HPDE6-E6E7 (cell line): Measurements from ENCODE around the gene FLVCR2.
A peak's percentile ranks its signal among the peaks of the same experiment; 100 is the strongest.

Source experiments
- DNase-seq: peaks from one replicate; pipeline ENCODE4 v3.0.0; 2011; ENCODE audit warnings: missing footprints; ENCODE audit errors: extremely low spot score

The FLVCR2 gene

DNA sequence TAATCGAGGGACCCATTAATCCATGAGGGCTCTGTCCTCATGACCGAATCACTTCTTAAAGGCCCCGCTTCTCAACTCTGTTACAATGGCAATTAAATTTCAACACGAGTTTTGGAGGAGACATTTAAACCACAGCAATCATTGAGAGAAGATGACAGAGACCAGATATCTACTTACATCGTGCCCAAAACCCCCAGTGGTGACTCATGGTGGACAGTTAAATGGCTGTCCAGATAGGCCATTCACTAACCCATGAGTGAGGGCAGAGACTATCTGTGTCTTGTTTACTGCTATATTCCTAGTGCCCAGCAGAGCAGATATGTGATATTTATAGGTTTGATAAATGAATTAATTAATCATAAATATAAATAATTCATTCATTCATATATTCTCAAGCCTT lies 20.0 kb upstream of the FLVCR2 start:
- DNase-seq: no peak

DNA sequence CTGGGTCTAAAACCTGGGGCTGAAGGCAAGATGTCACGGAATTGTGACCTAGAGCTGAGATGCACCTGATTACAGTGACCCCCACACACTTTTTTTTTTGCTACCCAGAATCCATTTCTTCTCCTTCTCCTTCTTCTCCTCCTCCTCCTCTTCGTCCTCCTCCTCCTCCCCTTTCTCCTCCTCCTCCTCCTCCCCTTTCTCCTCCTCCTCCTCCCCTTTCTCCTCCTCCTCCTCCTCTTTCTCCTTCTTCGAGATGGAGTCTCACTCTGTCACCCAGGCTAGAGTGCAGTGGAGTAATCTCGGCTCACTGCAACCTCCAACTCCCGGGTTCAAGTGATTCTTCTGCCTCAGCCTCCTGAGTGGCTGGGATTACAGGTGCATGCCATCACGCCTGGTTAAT lies 19.4 kb upstream of the FLVCR2 start:
- DNase-seq: no peak

DNA sequence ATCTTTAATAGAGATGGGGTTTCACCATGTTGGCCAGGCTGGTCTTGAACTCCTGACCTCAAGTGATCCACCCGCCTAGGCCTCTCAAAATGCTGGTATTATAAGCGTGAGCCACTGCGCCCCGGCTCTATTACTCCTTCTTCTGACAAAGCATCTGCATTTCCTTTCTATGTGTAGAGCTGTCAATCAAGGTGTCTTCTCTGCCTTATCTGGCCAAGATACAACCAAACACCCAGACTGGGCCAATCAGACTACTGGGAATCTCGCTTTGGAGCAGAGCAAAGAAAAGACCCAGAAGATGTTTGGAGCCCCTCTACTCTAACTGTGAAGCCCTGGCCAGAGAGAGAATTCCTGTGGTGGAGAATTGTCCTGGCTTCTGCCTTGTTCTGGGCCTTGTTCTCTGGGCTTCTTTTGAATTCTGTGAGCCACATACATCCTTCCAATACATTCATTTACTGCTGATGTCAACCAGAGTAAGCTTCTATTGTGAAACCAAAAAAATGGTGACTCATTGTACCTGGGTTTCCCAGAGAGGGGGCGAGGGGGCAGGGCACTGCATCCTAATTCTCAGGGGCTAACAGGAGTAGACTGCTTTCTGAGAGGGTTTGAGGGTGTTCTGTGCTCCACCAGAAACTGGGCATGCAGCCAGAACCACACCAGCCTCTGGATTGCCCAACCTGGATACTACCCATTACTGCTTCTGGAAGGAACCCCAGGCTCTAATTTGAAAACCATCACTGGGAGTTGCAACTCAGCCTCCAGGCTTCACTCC lies 18.8 kb upstream of the FLVCR2 start:
- peak; percentile 67 for DNase-seq

DNA sequence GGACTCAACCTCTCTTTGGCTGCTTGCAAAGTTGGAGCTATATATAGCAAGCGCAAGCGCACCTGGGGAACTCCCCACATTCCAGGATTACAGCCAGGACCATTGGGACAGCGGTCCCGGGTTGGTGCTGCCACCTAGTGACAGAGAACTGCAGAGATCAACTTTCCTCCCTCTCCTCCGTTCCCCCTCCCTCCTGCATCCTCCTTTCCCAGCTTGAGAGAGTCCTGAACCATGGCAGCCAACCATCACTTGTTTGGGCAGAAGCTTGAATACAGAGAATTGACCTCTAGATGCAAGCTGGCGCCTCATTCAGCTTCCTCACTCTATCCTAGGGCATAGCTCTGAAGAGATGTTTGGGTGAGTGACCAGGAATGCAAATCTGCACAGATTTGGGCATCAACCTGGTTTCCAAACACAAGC lies 17.4 kb upstream of the FLVCR2 start:
- peak; percentile 93 for DNase-seq

DNA sequence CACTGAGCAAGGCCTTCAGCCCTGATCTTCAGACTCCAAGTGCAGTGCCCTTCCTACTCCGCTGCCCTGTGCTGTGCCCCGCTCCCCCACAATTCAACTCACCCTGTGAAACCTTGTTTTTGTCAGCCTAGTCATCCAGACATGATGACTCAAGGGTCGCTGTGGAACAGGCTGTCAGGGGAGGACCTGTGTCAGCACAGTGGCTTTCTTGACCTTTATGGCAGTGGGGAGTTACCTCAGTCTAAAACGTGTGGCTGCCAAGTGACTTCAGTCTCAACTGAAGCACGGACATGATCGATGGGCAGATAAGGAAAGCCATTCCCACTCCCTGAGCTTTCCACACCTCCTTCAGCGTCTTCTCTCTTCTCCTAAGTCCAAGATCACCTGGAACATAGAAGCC lies 16.3 kb upstream of the FLVCR2 start:
- no peak for DNase-seq

DNA sequence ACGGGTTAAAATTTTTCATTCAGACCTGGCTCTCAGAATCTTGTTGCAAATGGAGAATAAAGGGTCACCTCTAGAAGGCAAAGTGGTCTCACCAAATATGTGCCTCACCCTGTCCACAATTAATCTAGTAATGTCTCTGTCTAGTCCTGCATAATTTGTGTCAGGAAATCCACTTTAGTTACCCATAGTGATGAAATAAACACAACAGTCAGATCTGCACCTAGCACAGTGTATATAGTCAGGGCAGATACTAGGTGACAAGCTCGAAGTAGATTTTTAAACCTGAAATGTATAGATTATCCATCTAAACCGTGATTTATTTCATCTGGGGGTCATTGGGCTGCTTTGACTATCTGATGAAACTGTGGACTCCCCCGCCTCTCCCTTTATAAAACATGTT lies 15.9 kb upstream of the FLVCR2 start:
- DNase-seq: no peak

DNA sequence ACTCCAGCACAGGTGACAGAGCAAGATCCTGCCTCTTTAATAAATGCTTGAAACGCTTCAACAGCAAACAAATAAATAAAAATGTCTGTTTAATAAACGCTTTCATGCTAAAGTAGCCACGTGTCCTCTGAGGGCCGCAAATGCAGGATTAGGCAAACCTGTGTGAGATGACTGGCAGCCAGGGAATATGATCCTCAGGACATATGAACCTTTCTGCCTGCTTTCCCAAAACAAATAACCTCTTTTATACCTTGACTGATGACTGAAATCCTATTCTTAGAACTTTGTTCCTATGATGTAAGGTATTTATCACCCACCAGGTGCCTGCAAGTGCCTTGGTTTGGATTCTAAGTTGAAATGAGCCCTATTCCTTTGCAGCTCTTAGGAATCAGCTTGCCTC lies 14.5 kb upstream of the FLVCR2 start:
- no peak for DNase-seq

DNA sequence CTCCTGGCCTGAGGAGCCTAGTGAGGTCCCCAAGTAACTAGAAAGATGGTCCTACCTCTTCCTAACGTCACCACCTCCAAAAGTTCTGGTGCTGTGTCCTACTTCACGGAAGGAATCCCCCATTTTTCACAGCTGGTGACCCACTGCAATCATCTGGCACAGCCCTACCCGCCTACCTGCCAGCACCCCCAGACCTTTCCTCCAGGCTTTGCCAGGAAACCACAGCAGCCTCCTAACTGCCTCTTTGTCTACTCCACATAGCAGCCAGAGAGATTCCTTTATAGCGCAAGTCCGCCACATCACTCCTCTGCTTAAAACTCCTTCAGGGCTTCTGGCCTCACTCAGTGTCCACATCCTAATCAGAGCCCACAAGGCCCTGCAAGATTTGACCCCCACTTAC lies 13.4 kb upstream of the FLVCR2 start:
- DNase-seq: no peak

DNA sequence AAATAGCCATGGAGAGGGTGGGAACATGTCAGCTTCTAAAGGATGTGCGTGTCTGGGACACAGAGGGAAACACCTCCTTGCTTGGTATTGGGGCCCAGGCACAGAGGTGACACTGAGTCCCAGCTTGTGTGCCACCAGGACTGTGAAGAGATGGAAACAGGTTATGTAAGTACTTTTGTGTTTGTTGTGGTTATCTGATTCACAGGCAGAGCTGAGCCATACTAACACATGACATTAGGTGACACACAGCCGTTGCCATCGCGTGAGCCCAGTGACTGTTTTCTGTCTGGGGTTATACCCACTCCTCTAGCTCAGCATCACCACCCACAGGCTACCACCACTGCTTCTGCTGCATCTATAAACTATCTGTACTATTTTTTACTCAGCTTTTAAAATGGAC lies 12.1 kb upstream of the FLVCR2 start:
- DNase-seq: no peak

DNA sequence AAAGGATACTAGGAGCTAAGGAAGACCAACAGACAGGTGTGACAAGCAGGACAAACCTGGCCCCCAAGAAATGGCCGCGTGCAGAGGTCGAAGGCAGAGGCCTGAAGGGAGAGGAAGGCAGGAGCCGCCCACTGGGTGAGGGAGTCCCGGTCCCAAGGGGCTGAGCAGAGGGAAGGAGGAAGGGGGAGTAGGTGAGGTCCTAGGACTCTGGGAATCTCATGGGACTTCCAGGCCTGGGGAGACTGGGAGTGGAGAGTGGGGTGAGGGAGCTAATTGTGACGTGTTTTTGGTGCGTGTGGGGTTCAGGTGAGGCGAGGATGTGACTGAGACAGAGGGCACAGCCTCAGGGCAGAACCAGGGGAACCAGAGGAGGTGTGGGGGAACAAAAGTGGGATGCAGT lies 11.7 kb upstream of the FLVCR2 start:
- DNase-seq: no peak

DNA sequence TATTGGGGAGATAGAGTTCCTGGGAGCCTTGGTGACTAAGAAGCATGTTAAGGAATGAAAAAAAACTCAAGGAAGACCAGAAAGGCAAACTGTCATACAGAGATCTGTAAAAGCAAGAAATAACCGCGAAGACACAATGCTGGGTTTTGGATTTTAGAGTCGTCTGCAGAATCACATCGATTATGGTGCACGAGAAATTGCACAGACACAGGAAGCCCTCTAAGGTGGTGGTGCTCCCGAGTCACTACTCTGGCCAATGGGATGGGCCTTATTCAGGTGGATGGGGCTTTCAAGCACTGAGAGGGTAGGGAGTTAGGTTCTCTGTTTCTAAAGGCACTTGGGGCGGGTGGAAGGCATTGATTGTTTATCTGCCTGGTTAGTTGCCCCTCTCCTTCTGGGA lies 10.3 kb upstream of the FLVCR2 start:
- DNase-seq: no peak

DNA sequence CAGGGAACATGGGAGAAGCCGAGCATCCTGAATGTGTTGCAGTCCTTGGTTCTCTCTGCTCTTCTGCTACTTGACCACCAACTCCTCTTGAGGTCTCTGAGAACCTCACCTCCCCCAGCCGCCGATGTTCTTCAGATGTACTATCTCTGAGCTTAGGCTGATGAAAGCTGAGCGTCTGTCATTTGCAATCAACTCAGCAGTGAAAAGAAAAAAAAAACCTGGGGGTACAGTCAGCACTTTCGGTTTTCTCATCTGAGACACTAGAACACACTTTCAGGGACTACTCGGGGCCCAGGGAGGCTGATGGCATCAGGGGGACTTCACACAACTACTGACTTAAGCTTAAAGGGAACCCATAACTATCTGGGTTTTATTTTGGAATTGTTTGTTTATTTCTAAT lies 9.6 kb upstream of the FLVCR2 start:
- no peak for DNase-seq

DNA sequence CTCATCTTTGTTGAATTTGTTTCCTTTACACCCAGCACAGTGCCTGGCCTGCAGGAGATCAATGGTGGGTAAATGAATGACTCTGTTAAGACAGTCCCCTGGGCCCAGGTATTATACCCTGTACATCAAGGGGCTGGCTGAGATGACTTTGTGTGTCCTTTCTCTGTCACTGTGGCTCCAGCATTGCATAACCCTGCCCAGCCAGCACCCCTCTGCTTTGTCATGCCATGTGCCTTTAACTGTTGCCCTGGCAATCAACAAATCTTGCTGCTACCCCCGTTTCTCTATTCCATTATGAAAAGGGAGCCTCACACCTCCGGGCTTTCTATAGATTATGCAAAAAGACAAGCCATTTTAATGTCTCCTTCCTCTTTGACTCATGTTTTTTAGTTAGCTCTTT lies 7.6 kb upstream of the FLVCR2 start:
- no peak for DNase-seq

DNA sequence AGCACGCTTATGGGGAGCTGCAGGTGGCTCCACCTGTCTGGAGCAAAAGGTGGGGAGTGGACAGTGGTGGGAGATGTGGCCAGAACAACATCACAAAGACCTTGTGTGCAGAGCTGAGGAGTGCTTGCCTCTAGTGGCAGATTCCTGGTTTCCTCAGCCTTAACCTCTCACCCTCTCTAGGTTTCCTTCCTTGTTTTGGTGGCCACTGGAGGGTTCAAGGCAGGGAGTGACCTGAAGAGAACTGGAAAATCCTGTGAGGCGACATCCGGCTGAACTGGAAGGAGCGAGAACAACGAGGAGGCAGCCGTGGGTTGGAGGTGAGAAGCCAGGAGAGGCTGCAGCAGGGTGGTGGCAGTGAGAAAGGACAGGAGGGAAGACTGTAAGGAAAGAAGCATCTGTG lies 6.3 kb upstream of the FLVCR2 start:
- no peak for DNase-seq

DNA sequence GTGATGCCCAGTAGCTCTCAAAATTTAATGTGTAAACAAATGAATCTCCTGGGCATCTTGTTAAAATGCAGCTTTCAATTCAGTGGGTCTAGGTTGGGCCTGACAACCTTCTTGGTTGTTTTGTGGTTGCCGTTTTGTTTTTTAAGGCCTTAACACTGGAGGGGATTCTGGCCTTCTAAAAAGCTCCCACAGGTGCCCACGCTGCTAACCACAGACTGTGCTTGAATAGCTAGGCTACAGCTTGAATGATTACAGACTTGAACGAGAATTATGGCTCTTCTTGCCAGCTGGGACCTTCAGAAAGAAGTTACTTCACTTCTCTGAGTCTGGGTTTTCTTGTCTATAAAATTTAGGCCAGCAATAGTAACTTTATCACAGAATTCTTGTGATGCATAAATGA lies 1.3 kb upstream of the FLVCR2 start:
- no peak for DNase-seq

DNA sequence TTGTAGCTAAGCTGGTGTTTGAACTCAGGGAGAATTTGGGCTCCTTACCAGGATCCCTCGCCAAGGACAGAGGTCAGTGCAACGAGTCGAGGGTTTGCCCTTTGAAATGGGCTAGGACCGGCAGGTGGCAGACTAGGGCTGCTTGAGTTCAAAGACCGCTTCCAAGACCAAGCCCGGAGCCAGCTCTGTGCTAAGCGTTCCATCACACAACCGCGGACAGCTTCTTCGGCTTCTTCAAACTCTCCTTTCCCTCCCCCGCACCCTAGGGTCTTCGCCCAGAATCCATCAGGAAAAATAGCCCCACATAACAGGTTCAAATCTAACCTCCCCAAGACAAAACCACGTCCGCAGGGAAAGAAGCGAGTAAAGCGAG lies 705 bp upstream of the FLVCR2 start:
- DNase-seq: peak; percentile 88

DNA sequence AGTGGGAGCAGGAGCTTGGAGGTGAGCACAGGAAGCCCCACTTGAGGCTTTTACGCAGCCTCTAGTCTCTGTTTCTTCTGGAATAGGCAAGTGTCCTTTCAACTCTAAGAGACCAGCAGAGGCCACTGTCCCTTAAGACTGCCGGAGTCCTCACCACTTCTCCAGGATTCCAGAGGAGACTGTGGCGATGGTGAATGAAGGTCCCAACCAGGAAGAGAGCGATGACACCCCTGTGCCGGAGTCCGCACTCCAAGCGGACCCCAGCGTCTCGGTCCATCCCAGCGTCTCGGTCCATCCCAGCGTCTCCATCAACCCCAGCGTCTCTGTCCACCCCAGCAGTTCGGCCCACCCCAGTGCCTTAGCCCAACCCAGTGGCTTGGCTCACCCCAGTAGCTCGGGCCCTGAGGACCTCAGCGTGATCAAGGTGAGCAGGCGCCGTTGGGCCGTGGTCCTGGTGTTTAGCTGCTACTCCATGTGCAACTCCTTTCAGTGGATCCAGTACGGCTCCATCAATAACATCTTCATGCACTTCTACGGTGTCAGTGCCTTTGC lies 442 bp downstream of the FLVCR2 start:
- DNase-seq: peak; percentile 33

DNA sequence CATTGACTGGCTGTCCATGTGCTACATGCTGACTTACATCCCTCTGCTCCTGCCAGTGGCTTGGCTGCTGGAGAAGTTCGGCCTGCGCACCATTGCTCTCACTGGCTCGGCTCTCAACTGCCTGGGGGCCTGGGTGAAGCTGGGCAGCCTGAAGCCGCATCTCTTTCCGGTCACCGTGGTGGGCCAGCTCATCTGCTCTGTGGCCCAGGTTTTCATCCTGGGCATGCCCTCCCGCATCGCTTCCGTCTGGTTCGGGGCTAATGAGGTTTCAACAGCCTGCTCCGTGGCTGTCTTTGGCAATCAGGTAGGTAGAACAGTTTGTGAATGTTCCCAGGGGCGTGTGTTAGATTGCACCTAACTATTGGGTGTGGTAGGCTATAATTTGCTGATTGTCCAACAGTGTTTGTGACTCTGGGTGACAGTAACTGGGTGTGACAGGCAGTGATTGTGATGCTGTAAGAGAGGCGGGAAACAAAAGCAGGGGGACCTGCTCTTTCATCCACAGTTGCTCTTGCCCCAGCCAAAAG lies 981 bp downstream of the FLVCR2 start:
- DNase-seq: no peak

DNA sequence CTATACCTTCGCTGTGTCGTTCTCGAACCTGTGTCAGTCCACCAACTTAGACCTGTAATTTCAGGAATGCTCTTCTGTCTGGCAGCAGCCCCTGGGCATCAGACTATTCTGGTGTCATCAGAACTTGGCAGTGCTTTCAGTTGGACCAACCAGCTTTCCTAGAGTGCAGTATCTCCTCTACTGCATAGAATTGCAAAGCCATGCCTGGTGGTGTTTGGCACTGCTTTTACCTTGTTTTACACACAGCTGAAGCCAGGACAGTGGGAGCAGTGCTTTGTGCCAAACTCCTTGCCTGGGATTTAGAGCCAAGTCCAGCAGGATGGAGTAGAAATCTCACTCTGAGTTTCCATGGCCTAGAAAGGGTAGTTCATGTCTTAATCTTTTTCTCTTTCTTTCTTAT lies 1.5 kb downstream of the FLVCR2 start:
- no peak for DNase-seq

DNA sequence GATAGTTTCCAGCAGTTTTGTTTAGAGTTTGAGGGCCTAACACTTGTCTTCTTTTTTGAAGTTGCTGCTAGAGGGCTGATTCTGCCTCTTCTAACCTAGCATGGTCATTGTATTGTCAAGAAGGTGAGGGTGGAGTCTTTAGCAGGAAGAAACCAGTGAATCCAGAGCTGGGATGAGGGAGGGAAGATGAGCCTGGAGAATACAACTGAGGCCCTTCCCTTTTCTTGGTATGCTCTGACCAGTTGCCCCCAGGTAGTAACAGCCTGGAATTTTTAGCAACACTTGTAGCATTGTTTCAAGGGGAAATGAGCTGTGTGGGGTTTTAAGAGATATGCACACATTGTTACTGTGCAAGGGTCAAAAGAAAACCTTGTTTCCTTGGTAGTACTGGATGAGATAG lies 9.0 kb downstream of the FLVCR2 start:
- no peak for DNase-seq

DNA sequence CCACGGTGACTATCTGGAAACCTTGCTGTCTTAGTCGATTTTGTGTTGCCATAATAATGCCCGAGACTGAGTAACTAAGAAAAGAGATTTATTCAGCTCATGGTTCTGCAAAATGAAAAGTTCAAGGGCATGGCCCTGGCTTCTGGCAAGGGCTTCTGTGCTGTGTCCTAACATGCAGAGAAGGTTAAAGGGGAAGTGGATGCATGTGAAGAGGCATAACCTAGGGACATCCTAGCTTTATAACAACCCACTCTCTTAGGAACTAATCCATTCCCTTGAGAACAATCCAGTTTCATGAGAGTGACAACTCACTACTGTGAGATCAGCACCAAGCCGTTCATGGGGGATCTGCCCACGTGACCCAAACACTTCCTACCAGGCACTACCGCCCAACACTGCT lies 11.5 kb downstream of the FLVCR2 start:
- DNase-seq: no peak

DNA sequence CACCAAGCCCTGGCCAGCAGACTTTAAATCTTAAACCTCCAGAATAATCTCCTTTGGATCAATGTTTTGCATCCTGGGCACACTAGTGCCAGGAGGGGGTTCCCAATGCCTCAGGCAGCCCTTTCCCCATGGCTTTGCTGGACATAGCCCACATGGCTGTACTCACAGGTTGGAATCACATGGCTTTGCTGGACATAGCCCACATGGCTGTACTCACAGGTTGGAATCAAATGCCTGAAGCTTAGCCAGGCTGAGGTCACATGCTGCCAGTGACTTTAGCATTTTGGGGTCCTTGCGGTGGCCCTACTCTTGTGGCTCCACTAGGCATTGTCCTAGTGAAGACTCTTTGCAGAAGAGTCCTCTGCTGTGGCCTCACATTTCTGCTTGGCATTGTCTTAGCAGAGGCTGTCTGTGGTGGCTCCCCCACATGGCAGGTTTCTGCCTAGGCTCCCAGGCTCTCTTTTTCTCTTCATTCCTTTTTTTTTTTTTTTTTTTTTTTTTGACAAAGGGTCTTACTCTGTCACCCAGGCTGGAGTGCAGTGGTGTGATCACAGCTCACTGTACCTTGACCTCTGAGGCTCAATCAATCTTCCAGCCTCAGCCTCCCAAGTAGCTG lies 13.0 kb downstream of the FLVCR2 start:
- DNase-seq: no peak

DNA sequence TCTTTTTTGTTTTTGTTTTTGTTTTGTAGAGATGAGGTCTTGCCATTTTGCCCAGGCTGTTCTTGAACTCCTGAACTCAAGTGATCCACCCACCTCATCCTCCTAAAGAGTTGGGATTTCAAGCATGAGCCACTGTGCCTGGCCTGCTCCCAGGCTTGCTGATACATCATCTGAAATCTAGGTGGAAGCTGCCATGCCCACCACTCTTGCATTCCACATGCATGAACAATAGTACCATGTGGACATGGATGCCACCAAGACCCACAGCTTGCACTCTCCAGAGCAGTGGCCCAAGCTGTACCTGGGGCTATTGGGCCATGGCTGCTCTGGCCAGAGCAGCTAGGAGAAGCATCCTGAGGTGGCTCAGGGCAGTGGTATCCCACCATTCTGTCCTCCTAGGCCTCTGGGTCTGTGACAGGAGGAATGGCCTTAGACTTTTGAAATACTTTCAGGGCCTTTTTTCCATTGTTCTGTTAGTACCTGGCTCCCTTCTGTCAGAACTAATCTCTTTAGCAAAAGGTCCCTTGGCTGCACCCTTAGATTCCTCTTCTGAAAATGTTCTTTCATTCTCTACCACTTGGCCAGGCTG lies 13.7 kb downstream of the FLVCR2 start:
- no peak for DNase-seq
